Uterus (tissue), 4 donors: ENCODE measurements around the gene ZNF300. TPM values are rescaled to one million over a fixed set of nuclear protein-coding genes. Genes with fewer than 3 reads are reported as not detected.
"Not testable (repeated sequence)": the region's sequence is repeated elsewhere in the genome, so short reads cannot be mapped to it uniquely, and the experiment has no call there.

ENCODE experiments used
- DNase-seq, 2 donors: peaks; one replicate each; pipeline ENCODE4 v3.0.0-alpha.2; 2019 to 2020
- H3K27ac ChIP-seq, 2 donors: fragments of 200-600 bp; sonication (generic); 1 replicate in 1 of 2; 2 replicates in 1 of 2; pipeline ENCODE4 v1.5.1; 2016 to 2018
- H3K27me3 ChIP-seq, 2 donors: fragments of 200-600 bp; sonication (generic); one replicate each; pipeline ENCODE4 v1.5.1; 2018 to 2019; ENCODE audit warnings: control low read depth in 1 of 2
- H3K36me3 ChIP-seq, 2 donors: fragments of 200-600 bp; sonication (generic); one replicate each; pipeline ENCODE4 v1.5.1; 2019; ENCODE audit warnings: control low read depth in 1 of 2
- H3K4me1 ChIP-seq, 2 donors: fragments of 200-600 bp; sonication (generic); one replicate each; pipeline ENCODE4 v1.5.1; 2018 to 2019; ENCODE audit warnings: control low read depth in 1 of 2
- H3K4me3 ChIP-seq, 2 donors: fragments of 200-600 bp; sonication (generic); 1 replicate in 1 of 2; 2 replicates in 1 of 2; pipeline ENCODE4 v1.5.1; 2018 to 2019; ENCODE audit warnings: mild to moderate bottlenecking in 1 of 2
- H3K9me3 ChIP-seq, 2 donors: fragments of 200-600 bp; sonication (generic); one replicate each; pipeline ENCODE4 v1.5.1; 2019; ENCODE audit warnings: control low read depth in 1 of 2
- POLR2A ChIP-seq, 2 donors: fragments of 450-650 bp; IDR thresholded peaks; one replicate each; pipeline ENCODE4 v1.6.1; 2016; ENCODE audit warnings: antibody characterized with exemption in 2 of 2, mild to moderate bottlenecking in 1 of 2, moderate library complexity in 1 of 2
- intact Hi-C: fragments of 100-400 bp; cut with DNase I; formaldehyde crosslinking; loops from one replicate; pipeline ENCODE4 v1.15.1; 2023; ENCODE audit warnings: low total_unique reads
- total RNA-seq, 4 donors: library from RNA; depleted of rRNA in 3 of 4; stranded (reverse); fragments of >200 nt in 3 of 4; gene quantifications; one replicate each; pipeline versions ENCODE4 v1.1.0 to v1.2.4, GENCODE V29; 2014 to 2023
- TF ChIP-seq, protein P1 (sequence below), 4 experiments: fragments of 200-600 bp in 2 of 4; fragments of 450-650 bp in 2 of 4; sonication (generic) in 2 of 4; IDR thresholded peaks; one replicate each; pipeline ENCODE4 v1.5.1; 2016 to 2019; ENCODE audit warnings: antibody characterized with exemption in 4 of 4, mild to moderate bottlenecking in 2 of 4, moderate library complexity in 1 of 4
- donor health status: DM: yes; HTN: yes; CAD: no.

Gene ZNF300
- total RNA-seq, 4 donors from 2014 or later: 5.9 to 27.4 (median 7.0) TPM

DNA sequence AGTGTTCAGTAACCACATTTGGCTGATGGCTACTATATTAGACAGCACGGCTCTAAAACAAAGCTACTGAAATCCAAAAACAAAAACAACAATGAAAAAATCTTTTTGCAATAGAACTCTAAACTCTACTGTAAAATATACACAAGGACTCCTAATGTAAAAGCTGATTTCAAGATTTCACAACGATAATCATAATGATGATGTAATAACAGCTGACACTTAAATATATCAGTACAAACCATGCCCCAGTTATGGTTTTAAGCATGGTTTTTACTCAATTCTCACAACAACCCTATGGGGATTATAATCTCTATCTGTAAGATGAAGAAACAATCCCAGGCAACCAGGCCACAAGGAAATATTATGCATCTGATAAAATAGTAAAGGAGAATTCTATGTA lies 3.3 kb downstream of the ZNF300 start:
- DNase-seq: no peak
- Histone ChIP-seq H3K36me3 (no peaks in the 10 kb centered on the region), H3K27me3 (no peaks in the 10 kb centered on the region), H3K27ac (no peak overlapping the region), H3K9me3 (peaks cover 7 to 64% of the 10 kb centered on the region in 2 donors), H3K4me1 (no peaks in the 10 kb centered on the region), H3K4me3 (no peak overlapping the region)
- TF ChIP-seq POLR2A (IDR thresholded peaks at IDR 0.05): no peak
- TF ChIP-seq, protein P1, sequence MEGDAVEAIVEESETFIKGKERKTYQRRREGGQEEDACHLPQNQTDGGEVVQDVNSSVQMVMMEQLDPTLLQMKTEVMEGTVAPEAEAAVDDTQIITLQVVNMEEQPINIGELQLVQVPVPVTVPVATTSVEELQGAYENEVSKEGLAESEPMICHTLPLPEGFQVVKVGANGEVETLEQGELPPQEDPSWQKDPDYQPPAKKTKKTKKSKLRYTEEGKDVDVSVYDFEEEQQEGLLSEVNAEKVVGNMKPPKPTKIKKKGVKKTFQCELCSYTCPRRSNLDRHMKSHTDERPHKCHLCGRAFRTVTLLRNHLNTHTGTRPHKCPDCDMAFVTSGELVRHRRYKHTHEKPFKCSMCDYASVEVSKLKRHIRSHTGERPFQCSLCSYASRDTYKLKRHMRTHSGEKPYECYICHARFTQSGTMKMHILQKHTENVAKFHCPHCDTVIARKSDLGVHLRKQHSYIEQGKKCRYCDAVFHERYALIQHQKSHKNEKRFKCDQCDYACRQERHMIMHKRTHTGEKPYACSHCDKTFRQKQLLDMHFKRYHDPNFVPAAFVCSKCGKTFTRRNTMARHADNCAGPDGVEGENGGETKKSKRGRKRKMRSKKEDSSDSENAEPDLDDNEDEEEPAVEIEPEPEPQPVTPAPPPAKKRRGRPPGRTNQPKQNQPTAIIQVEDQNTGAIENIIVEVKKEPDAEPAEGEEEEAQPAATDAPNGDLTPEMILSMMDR (IDR thresholded peaks at IDR 0.05): no peak
- intact Hi-C loops: no loop called here

DNA sequence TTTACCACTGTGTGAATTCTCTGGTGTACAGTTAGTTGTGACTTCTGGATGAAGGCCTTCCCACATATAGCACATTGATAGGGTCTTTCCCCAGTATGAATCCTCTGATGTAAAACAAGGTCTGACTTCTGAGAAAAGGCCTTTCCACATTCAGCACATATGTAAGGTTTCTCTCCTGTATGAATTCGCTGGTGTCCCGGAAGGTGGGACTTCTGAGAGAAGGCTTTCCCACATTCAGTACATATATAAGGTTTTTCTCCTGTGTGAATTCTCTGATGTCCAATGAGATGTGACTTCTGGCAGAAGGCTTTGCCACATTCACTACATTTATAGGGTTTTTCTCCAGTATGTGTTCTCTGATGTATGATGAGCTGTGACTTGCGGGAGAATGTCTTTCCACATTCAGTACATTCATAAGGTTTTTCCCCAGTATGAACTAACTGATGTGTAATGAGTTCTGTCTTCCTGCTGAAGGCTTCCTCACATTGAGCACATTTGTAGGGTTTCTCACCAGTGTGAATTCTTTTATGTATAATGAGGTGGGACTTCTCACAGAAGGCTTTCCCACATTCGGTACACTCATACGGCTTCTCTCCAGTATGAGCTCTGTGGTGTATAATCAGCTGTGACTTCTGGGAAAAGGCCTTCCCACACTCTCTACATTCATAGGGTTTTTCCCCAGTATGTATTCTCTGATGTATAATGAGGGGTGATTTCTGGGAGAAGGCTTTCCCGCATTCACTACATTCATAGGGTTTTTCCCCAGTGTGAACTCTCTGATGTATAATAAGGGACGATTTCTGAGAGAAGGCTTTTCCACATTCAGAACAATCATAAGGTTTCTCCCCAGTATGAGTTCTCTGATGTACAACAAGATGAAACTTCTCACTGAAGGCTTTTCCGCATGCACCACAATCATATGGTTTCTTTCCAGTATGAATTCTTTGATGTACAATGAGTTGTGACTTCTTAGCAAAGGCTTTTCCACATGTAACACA lies 9.1 kb downstream of the ZNF300 start:
- H3K36me3 ChIP-seq: peaks cover 0 to 2% of the 10 kb centered on the region in 2 donors
- intact Hi-C loops: no loop called here
- no peak for TF ChIP-seq POLR2A (IDR thresholded peaks at IDR 0.05)
- TF ChIP-seq, protein P1 (IDR thresholded peaks at IDR 0.05): no peak
- H3K9me3 ChIP-seq: peaks cover 7 to 84% of the 10 kb centered on the region in 2 donors
- no peak overlapping the region for H3K27ac ChIP-seq
- H3K4me3 ChIP-seq: no peak overlapping the region
- DNase-seq: no peak
- no peaks in the 10 kb centered on the region for H3K27me3 ChIP-seq
- no peaks in the 10 kb centered on the region for H3K4me1 ChIP-seq

DNA sequence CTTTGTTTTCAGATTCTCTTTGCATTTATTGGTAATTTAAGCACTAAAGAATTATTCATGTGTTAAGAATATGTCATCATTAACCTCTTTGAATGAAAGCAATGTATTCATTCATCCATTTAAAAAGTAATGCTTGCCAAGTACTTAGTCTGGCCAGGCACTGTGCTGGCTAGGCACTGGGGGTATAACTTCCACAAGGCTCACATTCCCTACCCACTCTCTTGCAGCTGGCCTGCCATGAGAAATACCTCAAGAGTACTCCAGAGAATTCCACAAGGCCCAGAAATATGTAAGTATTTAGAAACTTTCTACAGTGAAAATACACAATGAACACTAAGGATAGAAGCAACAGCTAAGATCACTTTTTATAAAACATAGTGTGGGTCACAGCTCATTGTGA lies 25.4 kb downstream of the ZNF300 start:
- TF ChIP-seq, protein P1 (IDR thresholded peaks at IDR 0.05): no peak
- no peak for TF ChIP-seq POLR2A (IDR thresholded peaks at IDR 0.05)
- H3K4me1 ChIP-seq: no peaks in the 10 kb centered on the region
- no peaks in the 10 kb centered on the region for H3K27me3 ChIP-seq
- DNase-seq: no peak
- no peaks in the 10 kb centered on the region for H3K36me3 ChIP-seq
- H3K9me3 ChIP-seq: no peaks in the 10 kb centered on the region
- H3K4me3 ChIP-seq: no peak overlapping the region
- intact Hi-C loops: no loop called here
- H3K27ac ChIP-seq: no peak overlapping the region

DNA sequence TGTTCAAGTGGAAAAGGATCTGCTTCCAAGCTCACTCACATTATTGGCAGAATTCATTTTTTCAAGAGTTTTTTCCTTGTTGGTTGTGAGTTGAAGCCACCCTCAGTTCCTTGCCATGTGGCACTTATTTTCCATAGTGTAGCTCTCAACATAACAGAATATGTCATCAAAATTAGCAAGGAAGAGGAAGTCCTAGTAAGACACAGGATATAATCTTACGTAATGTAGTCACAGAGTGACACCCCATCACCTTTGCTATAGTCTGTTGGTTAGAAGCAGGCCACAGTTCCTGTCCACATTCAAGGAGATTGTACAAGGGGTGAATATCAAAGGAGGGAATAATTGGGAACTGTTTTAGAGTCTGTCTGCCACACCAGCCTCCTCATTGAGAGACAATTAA lies 42.7 kb downstream of the ZNF300 start:
- H3K9me3 ChIP-seq: no peaks in the 10 kb centered on the region
- H3K4me1 ChIP-seq: no peaks in the 10 kb centered on the region
- H3K4me3 ChIP-seq: no peak overlapping the region
- DNase-seq: no peak
- H3K27me3 ChIP-seq: no peaks in the 10 kb centered on the region
- intact Hi-C loops: no loop called here
- H3K36me3 ChIP-seq: no peaks in the 10 kb centered on the region
- TF ChIP-seq, protein P1 (IDR thresholded peaks at IDR 0.05): no peak
- no peak for TF ChIP-seq POLR2A (IDR thresholded peaks at IDR 0.05)
- no peak overlapping the region for H3K27ac ChIP-seq

DNA sequence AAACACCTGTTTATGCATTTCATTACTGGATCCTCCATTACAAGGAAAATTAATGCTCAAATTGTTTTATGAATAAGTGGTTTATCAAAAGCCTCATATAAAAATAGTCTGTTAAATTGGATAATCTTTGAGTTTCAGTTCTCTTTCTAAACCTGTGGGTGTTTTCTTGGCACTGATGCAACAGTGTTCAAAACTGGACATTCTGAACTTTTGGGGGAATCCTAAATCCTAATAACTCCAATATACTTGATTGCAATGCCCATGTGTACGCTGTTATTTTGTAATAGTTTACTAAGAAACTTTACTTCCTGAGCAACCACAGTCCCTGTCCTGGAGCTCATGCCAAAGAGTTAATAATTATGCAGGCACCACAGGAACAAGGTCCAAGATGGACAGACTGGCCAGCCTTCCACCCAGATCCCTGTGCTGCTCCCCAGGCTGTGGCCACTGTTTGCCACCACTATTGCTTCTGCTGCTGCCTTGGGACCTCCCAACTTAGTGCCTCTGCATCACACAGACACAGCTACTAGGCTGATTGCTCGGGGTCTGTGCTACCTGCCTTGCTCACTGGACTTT lies 44.4 kb downstream of the ZNF300 start:
- Histone ChIP-seq H3K4me3 (no peak overlapping the region), H3K9me3 (no peaks in the 10 kb centered on the region), H3K27me3 (no peaks in the 10 kb centered on the region), H3K4me1 (no peaks in the 10 kb centered on the region), H3K27ac (no peak overlapping the region), H3K36me3 (no peaks in the 10 kb centered on the region)
- intact Hi-C loops: no loop called here
- TF ChIP-seq POLR2A (IDR thresholded peaks at IDR 0.05): no peak
- TF ChIP-seq, protein P1 (IDR thresholded peaks at IDR 0.05): no peak
- no peak for DNase-seq

DNA sequence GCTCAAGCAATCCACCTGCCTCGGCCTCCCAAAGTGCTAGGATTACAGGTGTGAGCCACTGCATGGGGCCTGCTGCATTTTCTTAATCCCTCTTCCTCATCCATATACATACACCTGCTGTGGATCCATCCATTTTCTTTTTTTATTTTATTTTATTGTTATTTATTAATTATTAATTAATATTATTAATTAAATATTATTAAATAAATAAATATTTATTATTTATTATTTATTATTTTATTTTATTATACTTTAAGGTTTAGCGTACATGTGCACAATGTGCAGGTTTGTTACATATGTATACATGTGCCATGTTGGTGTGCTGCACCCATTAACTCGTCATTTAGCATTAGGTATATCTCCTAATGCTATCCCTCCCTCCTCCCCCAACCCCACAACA lies 48.1 kb downstream of the ZNF300 start:
- H3K4me3 ChIP-seq, DNase-seq, H3K27ac ChIP-seq: not testable (repeated sequence)

More for the DNA sequence above, 48.1 kb downstream of the ZNF300 start:
- H3K27me3 ChIP-seq, H3K9me3 ChIP-seq, intact Hi-C loops, H3K36me3 ChIP-seq, H3K4me1 ChIP-seq: not testable (repeated sequence)
